Measurements from ENCODE around the gene MAP6D1.

Gene MAP6D1

DNA sequence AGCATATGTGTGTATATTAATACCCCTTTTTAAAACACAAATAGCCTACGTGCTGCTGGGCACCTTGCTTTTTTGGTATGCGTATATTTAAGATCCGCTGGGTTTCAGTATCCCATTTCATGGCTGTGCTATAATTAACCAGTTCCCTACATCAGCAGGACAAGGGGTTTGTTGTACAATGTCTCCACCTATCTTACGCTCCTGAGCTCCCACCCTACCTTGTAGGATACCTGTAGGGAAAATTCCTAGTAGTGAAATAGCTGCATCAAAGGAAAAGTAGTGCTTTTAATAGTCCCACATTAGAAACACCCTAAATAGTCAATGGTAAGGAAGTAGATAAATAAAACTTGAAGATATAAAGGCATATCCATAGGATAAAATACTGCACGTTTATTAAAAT, 1.4 kb downstream of the MAP6D1 start:
- no peak for DNase-seq (ENCODE audit: low read depth in 2 of 2)

DNA sequence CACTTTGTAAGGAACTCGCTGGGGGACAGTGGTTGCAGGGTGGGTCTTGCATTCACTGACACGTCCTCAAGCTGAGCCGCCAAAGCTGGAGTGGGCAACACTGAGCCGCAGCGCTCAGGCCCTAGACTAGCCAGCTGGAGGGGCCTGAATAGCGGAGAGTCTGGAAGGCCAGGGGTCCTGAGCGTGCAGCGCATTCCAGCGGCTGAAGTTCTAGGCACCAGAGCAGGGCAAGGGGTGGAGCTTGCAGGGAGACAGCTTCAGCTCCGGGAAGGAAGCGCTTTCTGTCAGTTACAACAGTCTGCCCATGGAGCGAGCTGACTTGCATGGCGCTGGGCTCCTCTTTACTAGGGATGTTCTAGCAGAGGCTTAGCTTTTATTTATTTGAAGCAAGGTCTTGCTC, 2.7 kb downstream of the MAP6D1 start:
- DNase-seq (ENCODE audit: low read depth in 2 of 2): no peak

DNA sequence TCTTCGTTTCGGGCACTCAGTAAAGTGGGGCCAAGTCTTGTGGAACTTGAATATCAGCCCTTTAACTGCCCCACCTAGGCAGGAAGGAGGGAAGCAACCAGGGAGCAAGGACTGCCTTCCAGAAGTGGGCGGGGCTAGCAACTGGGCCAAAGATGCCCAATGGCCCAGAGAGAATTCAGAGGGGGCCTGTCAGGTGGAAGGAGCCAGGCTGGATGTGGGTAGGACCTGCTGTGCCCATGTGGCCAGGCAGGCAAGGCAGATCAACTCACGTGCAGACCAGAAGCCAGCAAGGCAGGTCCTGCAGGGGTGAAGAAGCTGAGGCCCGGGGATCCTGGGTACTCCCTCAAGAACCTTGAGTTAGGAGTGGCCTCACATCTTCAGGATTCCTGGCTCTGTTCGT, 5.5 kb downstream of the MAP6D1 start:
- DNase-seq (ENCODE audit: low read depth in 2 of 2): no peak

DNA sequence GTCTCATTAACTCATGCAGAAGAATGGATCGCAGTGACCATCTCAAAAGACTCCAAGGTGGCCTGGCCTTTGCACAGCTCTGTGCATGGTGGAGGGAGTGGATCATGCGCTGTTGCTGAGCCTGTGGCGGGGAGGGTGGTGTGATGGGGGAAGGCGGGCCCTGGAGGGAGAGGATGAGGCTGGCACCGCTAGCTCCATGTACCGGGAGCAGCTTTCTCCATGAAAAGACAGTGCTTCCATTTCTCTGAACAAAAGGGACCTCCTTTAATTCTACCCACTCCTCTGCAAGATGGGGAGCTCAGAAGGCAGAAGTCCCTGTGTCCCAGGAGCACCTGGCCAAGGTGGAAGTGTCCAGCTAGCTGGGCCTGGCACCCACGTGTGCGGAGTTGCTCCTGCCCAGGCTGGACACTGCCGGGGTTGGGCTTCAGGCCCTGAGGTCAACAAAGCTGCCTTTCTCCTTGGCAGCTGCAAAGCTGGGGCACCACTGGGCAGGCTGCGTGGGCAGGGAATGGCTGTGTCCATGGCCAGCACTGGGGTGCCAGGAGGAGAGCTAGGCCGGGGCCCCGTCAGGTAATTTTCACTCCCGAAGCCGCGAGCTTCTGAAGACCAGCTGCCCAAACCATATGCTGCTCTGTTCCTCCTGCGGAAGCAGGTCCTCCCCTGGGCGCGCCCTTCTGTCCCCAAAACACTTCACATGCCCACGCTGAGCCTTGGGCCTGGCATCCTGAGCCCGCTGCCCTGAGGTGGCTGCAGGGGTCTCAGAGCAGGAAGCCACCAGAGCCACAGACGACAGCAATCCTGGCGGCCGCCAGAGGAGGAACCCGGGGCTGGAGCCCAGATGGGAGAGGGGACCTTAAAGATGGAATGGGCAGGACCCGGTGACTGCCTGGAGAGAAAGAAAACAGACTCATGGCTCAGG, 6.4 kb downstream of the MAP6D1 start:
- DNase-seq (ENCODE audit: low read depth in 2 of 2): no peak

DNA sequence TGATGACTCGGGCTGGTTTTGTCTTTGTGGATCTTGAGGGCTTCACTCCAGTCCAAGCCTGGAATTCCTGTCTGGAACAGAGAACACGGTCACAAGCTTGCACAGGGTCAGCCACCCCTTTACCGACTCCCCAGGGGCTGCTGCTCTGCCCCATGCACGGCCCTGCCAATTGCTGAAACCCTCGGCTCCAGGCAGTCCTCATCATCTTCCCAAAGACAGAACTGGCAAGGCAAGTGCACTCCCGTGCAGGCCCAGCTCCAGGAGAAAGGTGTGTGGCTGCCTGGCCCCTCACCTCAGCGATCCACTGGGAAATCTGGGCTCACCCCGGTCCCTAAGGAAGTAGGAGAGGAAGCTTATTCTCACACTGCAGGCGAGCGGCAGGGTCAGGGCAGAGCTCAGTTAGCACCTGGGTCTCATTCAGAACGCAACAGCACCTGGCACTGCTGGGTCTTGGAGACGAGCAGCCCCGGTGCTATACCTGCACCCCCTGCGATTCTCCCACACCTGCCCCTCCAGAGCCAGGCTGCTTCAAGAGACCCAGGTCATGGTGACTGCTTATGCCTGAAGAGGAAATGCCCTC, 7.2 kb downstream of the MAP6D1 start:
- no peak for DNase-seq (ENCODE audit: low read depth in 2 of 2)

DNA sequence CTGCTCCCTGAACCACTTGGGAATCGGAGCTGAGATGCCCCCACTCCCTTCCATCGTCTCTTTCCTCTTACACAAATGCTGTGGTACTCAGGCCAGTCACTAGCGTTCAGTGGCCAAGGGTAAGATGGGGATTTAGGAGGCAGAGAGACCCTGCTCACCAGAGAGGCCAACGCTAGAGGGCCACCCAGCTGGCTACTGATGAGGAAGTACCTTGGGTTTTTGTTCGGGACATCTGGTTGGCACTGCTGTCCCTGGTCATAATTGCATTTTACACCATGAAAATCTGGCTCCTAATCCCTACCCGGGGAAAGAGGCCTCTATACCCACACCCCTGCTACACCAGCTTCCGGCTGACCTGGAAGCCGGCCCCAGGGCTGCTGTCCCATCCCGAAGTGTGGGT, 7.7 kb downstream of the MAP6D1 start:
- DNase-seq (ENCODE audit: low read depth in 2 of 2): no peak

DNA sequence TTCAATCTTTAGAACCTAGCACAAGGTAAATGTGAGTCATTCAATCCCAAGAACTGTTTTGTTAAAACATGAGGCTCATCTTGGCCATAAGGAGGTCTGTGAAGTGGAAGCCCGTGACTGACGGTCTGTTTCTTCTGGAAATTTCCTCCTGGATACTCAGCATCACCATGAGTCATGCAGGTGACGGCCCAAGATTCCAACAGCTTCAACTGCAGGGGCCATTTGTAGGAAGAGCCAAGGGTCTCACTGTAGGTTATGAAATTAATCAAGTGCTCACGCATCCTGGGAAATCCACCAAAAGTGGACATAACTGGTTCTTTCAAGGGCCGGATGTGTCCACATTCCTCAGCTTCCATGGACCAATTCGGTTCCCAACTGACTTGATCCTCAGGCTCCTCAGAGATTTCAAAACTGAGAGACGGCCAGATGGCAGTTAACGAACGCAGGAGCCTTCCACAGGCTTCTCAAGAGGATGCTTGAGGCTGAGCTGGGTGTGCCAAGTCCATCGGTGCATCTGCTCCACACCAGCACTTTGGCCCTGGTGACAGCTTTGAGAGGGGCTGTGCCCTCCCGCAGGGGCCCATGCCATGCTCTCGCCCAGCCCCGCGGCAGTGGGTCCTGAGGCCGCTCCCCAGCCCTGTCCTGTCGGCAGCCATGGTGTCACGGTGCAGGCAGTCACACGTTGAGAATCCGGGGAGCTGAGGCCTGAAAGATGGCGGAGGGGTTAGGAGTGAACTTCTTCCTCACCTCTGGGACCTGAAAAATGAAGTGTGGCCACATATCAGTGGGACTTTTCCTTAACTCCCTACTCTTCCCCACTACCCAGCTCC, 8.5 kb downstream of the MAP6D1 start:
- no peak for DNase-seq (ENCODE audit: low read depth in 2 of 2)

DNA sequence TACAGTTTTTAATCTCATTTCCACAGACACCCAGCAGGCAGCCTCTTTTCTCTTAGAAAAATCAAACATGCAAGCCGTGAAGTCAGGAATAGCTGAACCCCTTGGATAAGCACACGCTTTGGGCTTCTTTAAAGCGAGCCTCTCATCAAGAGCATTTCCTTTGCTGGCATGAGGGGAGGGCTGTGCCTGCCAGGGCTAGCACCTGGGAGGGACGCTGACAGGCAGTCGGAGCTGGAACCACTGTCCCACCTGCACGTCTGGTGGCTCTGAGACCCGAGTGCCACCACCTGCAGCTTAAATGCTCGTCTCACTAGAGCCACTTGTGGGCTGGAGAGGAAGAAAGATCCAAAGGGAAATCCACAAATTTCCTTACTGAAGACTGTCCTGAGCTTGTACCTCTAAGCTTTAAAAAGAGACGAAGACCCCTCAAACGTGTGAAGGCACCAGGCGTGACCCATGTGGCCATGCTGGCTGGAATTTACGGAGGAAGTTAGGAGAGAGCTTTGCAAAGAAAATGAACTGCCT, 9.4 kb downstream of the MAP6D1 start:
- no peak for DNase-seq (ENCODE audit: low read depth in 2 of 2)

DNA sequence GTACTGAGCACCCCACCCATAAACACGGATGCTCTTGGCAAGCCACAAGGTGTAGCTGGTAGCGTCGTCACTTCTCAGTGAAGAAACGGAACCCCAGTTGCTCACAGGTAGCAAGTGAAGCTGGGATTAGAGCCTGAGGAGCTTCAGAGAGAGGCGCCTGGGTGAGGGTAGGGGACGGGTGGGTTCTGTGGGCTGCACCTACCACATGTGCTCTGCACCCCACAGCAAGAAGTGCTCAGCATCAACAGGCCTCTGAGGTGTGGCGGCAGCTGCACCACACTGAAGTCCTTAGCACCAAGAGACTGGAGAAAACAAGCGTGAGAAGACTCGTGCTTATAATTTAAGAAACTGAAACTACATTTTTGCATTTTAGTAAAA, 9.8 kb downstream of the MAP6D1 start:
- no peak for DNase-seq (ENCODE audit: low read depth in 2 of 2)

DNA sequence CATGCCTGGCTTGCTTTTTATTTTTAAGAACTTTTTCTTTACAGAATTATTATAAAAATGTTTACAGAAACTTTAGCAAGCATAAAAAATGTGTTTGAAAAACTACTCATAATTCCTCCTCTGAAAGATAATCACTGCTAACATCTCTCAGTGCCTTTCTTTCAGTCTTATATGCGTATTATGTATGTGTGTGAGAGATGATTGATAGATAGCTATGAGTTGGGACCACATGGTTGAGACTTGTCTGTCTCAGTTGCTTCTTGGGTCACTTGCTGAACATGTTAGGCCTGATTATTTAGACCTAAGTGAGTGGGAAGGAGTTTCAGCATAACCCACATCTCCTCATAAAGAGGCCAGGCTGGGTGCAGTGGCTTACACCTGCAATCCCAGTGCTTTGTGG, 11.1 kb downstream of the MAP6D1 start:
- DNase-seq (ENCODE audit: low read depth in 2 of 2): no peak

DNA sequence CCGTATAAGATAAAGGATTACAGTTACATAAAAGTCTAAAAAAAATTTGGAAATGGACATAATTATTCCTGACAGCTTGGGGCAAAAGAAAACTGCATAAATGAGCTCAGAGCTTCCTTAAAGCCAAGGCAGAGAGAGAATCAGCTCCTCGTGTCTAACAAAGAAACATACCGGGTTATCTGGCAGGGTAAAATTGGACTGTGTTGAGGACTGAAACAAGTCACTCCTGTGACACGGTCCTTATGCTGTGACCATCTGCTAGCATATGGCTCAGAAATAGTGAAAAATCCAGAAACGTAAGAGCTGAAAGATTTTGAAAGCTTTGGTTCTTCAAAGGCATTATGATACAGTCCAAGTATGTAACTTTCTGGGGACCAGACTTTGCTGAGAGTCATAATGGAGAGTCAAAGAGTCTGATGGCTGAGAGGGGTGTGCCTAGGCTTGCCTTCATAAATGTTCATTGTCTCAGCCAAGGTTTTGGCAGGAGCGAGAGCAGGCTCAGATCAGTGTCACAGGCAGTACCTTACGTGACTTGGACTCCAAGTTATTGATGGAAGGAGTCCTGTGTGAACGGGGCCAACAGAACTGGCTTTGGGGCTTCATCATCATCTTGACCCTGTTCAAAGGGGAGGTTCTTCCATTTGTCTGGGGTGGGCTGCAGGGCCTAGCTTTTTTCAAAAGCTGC, 12.5 kb downstream of the MAP6D1 start:
- DNase-seq (ENCODE audit: low read depth in 2 of 2): no peak

DNA sequence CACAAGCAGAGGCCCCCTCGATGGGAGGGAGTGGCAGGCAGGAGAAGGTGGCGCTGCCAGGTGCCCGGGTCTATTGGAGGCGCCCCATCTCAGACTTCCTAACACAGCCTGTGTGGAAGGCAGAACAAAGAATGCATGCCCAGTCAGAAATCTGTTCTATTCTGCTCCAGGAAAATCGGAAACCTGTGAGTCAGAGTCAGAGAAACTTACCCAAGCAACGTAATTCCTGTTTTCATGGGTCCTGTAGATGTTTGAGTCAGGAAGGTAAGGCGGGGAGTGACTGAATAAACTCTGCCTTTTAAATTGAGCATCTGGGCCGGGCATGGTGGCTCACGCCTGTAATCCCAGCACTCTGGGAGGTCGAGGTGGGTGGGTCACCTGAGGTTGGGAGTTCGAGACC, 13.7 kb downstream of the MAP6D1 start:
- no peak for DNase-seq (ENCODE audit: low read depth in 2 of 2)

DNA sequence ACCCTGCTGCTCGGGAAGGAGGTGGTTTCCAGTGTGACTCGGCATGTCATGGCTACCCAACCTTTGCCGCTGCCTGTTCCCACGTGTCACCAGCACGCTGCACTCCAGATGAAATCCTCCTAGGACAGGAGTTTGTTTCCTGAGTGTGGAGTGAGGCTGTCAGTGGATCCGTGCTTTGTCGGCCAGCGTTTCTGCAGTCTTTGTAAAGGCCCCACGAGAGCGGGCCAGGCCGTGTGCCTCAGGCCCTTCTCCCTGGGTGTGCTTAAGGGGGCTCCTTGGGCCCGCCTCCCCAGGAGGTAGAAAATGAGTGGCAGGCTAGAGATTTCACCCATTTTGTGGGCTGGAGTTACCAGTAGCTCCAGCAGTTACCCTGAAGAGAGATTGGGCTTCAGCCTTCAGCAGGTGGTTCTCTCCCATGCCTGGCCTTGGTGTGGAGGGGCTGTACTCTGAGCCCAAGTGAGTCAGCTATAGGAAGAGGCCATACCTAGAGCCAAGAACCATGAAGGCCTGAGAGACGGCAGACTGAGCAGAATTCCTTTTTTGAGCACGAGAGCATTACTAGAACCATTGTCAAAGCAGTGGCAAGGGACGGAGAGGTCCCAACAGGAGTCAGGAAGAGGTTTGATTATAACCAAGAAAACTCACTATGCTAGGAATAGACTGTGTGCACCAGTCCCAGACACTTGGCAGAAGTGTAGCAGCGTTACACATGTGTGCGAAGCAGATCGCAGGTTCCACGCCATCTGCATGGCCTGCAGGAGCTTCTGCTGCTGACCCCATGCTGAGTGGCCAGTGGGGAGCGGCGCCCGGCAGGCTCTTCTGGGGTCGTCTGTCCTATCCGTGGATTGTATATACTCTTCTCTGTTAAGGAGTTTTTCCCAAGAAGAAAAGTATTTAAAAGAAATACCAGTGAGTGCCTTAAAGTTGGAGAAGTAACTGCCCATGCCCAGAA, 14.5 kb downstream of the MAP6D1 start:
- DNase-seq (ENCODE audit: low read depth in 2 of 2): no peak

DNA sequence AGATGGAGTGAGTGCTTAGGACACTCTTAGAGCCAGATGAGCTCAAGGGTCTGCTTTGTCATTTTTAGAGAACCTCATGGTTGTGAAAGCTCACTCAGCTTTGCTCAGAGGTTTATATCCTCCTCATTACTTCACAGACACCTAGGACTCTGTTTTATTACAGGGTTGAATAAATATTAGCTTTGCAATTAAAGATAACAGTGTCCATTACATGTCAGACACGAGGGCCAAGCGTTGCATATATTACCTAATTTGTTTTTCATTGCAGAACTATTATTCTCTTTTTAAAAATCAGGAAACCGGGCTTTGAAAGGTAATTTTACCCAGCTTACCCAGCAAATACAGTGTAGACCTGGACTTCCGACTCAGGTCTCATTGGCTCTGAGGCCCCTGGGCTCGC, 16.1 kb downstream of the MAP6D1 start:
- no peak for DNase-seq (ENCODE audit: low read depth in 2 of 2)

DNA sequence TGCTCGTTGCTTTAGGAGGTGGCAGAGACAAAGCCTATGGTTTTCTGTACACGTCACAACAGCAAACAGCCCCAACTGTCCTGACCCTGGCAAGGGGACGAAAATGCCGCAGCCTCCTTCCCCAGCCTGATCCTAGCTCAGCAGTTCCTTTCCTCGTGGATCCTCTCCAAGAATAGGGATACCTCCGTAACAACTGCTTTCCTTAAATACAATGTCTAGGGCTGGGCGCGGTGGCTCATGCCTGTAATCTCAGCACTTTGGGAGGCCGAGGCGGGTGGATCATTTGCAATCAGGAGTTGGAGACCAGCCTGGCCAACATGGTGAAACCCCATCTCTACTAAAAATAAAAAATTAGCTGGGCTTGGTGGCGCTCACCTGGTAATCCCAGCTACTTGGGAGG, 17.0 kb downstream of the MAP6D1 start:
- no peak for DNase-seq (ENCODE audit: low read depth in 2 of 2)

DNA sequence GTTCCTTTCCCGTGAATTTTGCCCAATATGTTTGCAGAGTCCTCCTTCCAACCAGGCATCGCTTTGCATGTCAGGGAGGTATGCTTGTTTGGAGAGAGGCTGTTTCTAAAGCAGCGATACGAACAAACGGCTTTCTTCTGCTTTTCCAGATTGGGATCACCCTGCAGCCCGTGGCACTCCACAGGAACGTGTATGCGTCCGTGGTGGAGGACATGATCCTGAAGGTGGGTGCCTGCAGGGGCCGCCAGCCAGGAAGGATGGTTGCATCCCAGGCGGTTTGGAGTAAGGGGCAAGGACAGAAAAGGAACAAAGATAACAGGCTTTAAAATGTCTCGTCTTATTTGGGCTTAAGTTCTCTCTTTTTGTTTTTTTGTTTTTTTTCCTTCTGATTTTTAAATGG, 17.5 kb downstream of the MAP6D1 start:
- DNase-seq (ENCODE audit: low read depth in 2 of 2): no peak

DNA sequence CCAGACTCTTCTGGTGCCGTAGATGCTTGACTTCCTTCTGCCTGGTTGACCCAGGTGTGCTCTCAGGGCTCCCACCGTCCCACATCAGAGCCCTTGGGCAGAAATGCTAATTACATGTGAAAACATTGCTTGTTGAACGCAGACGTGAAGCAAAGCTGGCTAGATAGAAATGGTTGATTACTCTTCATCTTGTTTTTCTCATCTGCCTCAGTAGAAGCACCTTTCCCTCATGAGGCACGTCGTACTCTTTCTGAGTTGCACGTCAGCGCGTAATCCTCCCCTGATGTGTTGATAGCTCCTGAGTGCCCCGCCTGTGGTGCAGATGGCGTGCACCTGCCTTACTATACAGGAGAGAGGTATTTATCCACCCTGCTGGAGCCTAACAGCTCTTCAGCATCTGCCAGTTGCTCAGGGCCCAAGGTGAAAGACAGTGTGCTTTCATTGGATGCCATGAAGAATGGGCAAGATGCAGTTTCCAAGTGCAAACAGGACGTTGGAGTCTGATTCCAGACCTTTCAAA, 18.1 kb downstream of the MAP6D1 start:
- no peak for DNase-seq (ENCODE audit: low read depth in 2 of 2)

DNA sequence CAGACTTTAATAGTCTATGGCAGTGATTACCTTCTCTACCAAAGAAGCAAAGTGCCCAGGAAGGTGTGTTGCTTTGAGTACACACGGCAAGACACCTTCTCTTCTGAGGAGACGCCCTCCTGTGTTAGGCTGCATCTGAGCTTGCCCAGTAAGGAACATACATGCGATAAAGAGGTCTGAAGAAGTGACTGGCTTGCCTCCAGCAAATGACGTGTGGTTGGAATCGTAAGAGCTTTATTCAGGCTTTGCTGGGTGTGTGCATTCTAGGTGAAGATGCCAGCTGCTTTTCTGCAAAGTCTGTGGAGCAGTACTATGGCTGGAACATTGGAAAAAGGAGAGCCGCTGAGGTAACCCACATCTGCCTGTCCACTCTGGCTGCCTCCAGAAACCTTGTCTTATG, 22.4 kb downstream of the MAP6D1 start:
- no peak for DNase-seq (ENCODE audit: low read depth in 2 of 2)

DNA sequence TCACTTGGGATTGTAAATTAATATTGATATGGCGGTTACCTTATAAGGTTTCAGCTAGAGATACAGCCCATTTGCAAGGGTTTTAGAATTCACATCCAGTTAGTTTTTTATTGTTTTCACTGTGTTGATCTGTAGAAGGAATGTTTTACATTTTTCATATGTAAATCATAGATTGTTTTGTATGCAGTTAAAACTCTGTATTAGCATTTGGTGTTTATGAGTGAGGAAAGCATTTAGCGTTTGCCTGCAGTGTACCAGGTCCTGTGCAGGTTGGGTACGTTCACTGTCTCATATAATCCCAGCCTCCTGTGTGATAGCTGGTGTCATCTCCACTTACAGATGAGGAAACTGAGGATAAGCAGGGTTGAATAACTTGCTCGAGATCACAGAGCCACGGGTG, 23.8 kb downstream of the MAP6D1 start:
- no peak for DNase-seq (ENCODE audit: low read depth in 2 of 2)

DNA sequence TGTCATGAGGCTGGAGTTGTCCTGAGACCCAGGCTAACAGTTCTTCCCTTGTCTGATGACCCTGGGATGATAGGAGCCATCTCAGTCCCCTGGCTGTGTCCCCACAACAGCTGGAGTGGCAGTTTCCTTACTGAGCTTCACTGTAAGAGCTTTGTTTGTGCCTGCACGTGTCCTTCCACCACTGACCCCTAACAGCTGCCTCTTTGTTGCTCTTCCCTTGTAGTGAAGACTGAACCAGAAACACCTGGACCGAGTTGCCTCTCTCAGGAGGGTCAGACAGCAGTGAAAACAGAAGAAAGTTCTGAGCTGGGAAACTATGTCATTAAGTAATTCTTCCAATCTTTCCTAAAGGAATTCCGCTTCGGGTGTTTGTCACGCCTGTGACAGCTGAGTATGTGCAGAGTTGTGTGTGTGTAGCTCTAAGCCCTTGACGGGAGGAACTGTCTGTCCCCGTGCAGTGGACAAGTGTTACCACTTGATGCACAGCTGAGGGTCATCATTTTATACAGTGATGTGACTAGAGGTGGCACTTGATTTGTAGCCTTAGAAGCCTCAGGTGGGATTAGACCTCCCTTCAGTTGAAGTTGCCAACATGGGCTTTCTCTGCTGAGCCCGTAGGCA, 25.0 kb downstream of the MAP6D1 start:
- DNase-seq (ENCODE audit: low read depth in 2 of 2): no peak
